ENCODE results near the gene ABCA2. TPM values are rescaled to one million over a fixed set of nuclear protein-coding genes. Genes with fewer than 3 reads are reported as not detected.

The ABCA2 gene
- total RNA-seq, 1 experiment from 2014 or later, result 114 TPM

DNA sequence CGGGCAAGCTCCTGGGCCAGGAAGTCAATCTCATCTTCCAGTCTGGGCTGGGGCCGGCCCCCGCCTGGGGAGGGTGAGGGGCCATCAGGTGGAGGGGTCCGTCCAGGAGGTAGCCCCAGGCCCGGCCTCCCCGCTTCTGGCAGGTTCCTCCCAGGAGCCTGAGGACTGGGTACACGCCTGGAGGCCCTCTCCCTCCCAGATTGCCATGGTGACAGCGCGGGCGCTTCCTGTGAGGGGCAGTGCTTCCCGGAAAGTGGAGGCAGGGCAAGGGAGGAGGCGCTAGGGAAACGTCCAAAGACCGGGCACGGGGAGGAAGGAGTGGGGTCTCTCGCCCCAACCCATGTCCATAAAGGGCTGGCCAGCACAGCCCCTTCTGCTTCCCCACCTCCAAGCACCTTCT lies 13.1 kb upstream of the ABCA2 start (continued):
- TF ChIP-seq, protein P1, sequence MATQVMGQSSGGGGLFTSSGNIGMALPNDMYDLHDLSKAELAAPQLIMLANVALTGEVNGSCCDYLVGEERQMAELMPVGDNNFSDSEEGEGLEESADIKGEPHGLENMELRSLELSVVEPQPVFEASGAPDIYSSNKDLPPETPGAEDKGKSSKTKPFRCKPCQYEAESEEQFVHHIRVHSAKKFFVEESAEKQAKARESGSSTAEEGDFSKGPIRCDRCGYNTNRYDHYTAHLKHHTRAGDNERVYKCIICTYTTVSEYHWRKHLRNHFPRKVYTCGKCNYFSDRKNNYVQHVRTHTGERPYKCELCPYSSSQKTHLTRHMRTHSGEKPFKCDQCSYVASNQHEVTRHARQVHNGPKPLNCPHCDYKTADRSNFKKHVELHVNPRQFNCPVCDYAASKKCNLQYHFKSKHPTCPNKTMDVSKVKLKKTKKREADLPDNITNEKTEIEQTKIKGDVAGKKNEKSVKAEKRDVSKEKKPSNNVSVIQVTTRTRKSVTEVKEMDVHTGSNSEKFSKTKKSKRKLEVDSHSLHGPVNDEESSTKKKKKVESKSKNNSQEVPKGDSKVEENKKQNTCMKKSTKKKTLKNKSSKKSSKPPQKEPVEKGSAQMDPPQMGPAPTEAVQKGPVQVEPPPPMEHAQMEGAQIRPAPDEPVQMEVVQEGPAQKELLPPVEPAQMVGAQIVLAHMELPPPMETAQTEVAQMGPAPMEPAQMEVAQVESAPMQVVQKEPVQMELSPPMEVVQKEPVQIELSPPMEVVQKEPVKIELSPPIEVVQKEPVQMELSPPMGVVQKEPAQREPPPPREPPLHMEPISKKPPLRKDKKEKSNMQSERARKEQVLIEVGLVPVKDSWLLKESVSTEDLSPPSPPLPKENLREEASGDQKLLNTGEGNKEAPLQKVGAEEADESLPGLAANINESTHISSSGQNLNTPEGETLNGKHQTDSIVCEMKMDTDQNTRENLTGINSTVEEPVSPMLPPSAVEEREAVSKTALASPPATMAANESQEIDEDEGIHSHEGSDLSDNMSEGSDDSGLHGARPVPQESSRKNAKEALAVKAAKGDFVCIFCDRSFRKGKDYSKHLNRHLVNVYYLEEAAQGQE (IDR thresholded peaks at IDR 0.05; ENCODE audit: low read depth), result no peak
- TF ChIP-seq FOSL1 (IDR thresholded peaks at IDR 0.05; ENCODE audit: low read depth), result no peak
- TF ChIP-seq, protein P2, sequence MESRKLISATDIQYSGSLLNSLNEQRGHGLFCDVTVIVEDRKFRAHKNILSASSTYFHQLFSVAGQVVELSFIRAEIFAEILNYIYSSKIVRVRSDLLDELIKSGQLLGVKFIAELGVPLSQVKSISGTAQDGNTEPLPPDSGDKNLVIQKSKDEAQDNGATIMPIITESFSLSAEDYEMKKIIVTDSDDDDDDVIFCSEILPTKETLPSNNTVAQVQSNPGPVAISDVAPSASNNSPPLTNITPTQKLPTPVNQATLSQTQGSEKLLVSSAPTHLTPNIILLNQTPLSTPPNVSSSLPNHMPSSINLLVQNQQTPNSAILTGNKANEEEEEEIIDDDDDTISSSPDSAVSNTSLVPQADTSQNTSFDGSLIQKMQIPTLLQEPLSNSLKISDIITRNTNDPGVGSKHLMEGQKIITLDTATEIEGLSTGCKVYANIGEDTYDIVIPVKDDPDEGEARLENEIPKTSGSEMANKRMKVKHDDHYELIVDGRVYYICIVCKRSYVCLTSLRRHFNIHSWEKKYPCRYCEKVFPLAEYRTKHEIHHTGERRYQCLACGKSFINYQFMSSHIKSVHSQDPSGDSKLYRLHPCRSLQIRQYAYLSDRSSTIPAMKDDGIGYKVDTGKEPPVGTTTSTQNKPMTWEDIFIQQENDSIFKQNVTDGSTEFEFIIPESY (IDR thresholded peaks at IDR 0.05; ENCODE audit: extremely low read depth, insufficient replicate concordance, low read length), result no peak
- TF ChIP-seq RAD21 (IDR thresholded peaks at IDR 0.05; ENCODE audit: low read depth), result no peak
- TF ChIP-seq EZH2phosphoT487 (IDR thresholded peaks at IDR 0.05; ENCODE audit: borderline replicate concordance), result no peak
- no peak for TF ChIP-seq JUND (IDR thresholded peaks at IDR 0.05)

DNA sequence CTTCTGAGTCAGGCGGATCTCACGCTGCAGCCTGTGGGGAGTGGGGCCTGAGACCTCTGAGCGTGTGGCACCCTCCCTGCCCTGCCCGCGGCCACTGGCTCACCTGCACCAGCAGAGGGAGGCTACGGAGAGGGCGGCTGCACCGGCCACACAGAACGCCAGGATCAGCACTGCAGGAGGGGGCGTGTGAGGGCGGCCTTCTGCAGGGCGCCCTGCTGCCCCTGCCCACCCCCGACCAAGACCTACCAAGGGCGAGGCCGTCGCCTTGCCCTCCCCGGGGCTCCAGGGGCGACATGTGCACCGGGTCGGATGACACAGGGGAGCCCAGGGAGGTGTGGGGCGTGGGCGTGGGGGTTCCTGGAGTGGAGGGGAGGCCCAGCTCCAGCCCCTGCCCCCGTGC lies 12.5 kb upstream of the ABCA2 start:
- Histone ChIP-seq H3K27me3 (ENCODE audit: insufficient read depth, low read length) (no peaks in the 10 kb centered on the region), H3K36me3 (ENCODE audit: control insufficient read depth in 1 of 2, insufficient read depth in 2 of 2, low read length in 2 of 2) (peaks cover 3 to 7% of the 10 kb centered on the region in 2 experiments; a peak in 2 of 4 replicates), H3K9me2 (ENCODE audit: insufficient read depth) (no peaks in the 10 kb centered on the region), H3K4me3 (replicated peaks in 1 of 2; ENCODE audit: low read depth in 1 of 2, low read length in 2 of 2) (no peak overlapping the region), H3K27ac (ENCODE audit: low read depth, low read length) (no peak overlapping the region), H2AFZ (ENCODE audit: low read depth, low read length, poor library complexity, severe bottlenecking) (no peak overlapping the region), H3K4me2 (ENCODE audit: low read length) (no peak overlapping the region), H4K20me1 (ENCODE audit: insufficient read depth) (no peaks in the 10 kb centered on the region), H3K4me1 (ENCODE audit: control insufficient read depth in 1 of 2, insufficient read depth in 2 of 2, low read length in 2 of 2) (peaks cover 12 to 22% of the 10 kb centered on the region in 2 experiments), H3K9ac (ENCODE audit: low read length) (no peak overlapping the region), H3K9me3 (ENCODE audit: control insufficient read depth in 1 of 2, insufficient read depth in 1 of 2, low read depth in 1 of 2, low read length in 2 of 2) (no peaks in the 10 kb centered on the region), H3K79me2 (ENCODE audit: insufficient read depth, low read length) (peaks cover 24% of the 10 kb centered on the region; the same call in 1 of the 2 replicates)
- no TSS peak for BruUV-seq (replicated peaks)
- intact Hi-C loops (cut with micrococcal nuclease), result no loop called here
- ChIA-PET POLR2A (no interaction called here), CTCF (no interaction called here), RAD21 (ENCODE audit: low non-redundant PET in 1 of 2, low total read pairs in 2 of 2, uncharacterized antibody in 2 of 2, unreplicated experiment in 2 of 2) (no interaction called here)
- ATAC-seq (no peak), DNase-seq (ENCODE audit: low read depth, low spot score) (no peak)
- no peak for TF ChIP-seq SRF (IDR thresholded peaks at IDR 0.05; ENCODE audit: low read depth)
- no peak for TF ChIP-seq YY1 (IDR thresholded peaks at IDR 0.05; ENCODE audit: extremely low read depth, insufficient replicate concordance, low read depth, low read length)
- TF ChIP-seq POLR2A (IDR thresholded peaks at IDR 0.05; ENCODE audit: borderline replicate concordance, extremely low read depth, insufficient read depth, insufficient read length), result no peak
- TF ChIP-seq FOSL1 (IDR thresholded peaks at IDR 0.05; ENCODE audit: low read depth), result no peak
- TF ChIP-seq TCF7L2 (IDR thresholded peaks at IDR 0.05; ENCODE audit: borderline replicate concordance, extremely low read depth, insufficient read depth, insufficient read length), result no peak
- no peak for TF ChIP-seq EZH2phosphoT487 (IDR thresholded peaks at IDR 0.05; ENCODE audit: borderline replicate concordance)
- no peak for TF ChIP-seq SP1 (IDR thresholded peaks at IDR 0.05; ENCODE audit: low read depth)
- no peak for TF ChIP-seq CBX3 (IDR thresholded peaks at IDR 0.05; ENCODE audit: low read depth)
- TF ChIP-seq, protein P3, sequence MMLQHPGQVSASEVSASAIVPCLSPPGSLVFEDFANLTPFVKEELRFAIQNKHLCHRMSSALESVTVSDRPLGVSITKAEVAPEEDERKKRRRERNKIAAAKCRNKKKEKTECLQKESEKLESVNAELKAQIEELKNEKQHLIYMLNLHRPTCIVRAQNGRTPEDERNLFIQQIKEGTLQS (IDR thresholded peaks at IDR 0.05), result no peak
- TF ChIP-seq, protein P4, sequence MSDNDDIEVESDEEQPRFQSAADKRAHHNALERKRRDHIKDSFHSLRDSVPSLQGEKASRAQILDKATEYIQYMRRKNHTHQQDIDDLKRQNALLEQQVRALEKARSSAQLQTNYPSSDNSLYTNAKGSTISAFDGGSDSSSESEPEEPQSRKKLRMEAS (IDR thresholded peaks at IDR 0.05), result no peak
- TF ChIP-seq, protein P1 (IDR thresholded peaks at IDR 0.05; ENCODE audit: low read depth), result no peak

Data from HCT116 (cell line).